HG03460 (cell line): ENCODE data around the gene ATXN10.

Source experiments
- ATAC-seq: cut with Tn5 transposase; IDR thresholded peaks from one replicate; pipeline ENCODE4 v1.9.1; 2021; ENCODE audit not compliant: unreplicated experiment

ATXN10 gene

DNA sequence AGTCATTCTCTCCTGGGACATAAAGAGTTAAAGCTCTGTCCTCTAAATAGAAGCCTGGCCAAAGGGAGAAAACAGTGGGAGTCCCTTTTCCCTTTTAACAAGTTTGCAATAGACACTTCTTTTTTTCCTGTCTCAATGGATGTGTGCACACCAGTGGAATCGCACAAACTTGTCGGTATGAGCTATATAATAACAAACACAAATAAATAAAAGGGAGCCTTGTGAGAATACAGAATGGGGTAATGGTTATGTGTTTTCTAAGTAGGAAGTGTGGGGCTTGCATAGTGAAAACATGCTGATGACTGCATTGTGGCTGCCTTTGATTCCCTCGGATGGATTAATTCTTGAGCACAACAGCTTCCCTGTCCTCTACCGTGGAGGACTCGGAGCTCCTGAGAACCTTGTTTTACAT is 173.4 kb downstream of the ATXN10 start:
- no peak for ATAC-seq

DNA sequence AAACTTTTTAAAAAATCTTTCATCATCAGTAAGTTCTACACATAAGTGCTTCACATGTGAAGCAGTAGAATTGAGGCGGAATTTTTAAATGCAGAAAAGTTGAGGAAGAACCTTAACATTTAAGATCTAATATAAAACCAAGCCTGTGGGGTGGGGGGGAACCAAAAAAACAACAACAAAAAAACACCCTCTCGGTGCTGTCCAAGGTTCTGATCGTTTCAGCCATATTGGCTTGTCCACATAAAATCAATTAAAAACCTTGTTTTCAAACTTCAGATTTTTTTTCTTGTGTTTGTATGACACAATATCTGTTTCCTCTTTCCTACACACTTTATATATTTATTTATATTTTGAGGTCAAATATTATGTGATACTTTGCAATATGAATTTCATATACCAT is 175.3 kb downstream of the ATXN10 start:
- ATAC-seq, result no peak

DNA sequence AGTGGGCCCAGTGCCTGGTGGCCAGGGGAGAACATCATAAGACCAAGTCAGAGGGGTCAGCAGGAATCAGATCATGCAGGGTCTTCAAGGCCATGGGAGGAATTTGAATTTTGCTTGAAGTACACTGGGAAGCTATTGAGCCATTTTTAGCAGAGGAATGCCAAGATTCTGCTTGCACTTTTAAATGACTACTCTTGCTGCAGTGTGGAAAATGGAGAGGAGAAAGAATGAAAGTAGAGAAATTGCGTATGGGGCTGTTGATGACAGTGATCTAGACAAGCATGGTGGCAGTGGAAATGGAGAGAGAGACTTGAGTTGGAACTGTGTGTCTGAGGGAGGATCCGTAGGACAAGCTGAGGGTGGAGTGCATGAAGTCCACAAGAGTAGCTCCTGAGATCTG is 177.3 kb downstream of the ATXN10 start:
- no peak for ATAC-seq

DNA sequence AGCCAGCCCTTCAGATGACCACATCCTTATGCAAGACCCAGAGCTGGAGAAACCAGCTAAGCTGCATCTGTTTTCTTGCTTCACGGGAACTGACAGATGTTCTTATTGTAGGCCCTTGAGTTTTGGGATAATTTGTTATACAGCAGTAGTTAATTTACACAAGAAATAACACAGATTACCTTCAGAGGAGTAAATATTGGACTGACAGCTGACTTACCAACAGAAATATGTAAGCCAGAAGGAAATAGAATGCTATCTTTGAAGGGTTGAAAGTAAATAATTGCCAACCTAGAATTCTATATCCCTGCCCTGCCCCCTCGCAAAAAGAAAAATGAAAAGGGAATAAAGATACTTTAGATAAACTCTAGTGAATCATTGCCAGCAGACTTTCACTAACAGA is 181.2 kb downstream of the ATXN10 start:
- no peak for ATAC-seq

DNA sequence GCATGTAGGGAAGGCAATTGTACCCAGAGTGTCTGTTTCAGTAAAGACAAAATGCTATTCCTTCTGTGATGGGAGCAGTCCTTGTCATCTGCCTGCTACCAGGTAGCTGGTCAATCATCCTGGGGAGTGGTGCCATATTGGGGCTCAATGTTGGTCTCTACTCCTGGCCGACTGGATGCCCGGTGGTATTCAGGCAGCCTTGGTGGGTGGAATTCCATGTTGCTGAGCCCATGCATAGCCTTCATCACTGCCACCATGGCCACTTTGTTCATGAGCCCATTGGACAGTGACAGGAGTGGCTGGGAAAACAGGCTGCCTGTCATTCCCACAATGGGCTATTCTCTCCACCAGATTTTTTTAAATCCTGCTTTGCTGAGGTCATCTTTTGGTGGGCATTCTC is 184.3 kb downstream of the ATXN10 start:
- ATAC-seq, result no peak

DNA sequence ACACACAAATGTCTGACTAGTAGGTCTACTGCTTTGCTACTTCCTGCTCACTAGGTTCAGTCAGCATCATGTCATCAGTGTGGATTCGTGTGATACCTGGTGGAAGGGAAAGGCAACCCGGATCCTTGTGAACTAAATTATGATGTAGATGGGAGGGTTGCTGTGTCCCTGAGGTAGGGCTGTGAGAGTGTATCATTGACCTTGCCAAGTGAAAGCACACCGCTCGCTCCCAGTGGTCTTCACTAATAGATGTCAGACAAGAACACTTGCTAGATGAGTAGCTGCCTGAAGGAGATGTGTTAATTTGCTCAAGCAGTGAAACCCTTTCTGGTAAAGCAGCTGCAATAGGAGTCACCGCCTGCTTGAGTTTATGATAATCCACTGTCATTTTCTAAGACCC is 185.9 kb downstream of the ATXN10 start:
- ATAC-seq, result no peak

DNA sequence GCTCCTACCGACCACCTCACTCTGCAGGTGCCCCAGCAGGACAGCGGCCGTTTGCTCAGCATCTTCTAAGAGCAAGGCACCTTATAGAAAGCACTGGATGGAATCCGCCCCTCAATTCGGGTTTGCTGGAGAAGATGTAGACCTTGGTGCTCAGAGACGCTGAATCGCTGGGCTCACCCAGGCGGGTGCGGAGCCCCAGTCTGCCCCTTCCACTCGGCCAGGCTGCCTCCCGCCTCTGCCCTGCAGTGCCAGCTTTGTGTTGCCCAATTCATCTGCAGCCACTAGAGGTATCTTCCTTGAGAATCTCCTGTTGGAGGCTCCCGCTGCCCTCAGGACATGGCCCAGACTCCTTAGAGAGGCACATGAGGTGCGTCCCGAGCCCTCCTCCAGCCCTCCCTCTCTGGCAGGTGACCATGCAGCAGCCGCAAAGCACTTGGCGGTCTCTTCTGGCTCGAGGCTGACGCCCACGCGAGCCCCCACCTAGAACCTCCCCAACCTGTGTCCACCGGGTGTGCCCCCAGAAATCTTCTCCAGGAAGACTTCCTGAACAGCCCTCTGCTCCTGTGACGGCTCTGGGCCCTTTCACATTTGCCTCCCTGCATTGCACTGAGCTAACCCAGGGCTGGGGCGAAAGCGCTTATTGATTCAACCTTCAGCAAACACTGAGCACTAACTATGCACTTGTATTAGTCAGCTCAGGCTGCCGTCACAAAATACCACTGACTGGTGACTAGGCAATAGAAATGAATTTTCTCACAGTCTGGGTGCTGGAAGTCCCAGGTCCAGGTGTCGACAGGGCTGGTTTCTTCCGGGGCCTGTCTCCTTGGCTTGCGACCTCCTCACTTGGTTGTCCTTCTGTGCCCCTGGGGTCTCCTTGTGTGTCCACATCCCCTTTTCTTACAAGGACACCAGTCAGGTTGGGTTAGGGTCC is 187.9 kb downstream of the ATXN10 start:
- no peak for ATAC-seq

DNA sequence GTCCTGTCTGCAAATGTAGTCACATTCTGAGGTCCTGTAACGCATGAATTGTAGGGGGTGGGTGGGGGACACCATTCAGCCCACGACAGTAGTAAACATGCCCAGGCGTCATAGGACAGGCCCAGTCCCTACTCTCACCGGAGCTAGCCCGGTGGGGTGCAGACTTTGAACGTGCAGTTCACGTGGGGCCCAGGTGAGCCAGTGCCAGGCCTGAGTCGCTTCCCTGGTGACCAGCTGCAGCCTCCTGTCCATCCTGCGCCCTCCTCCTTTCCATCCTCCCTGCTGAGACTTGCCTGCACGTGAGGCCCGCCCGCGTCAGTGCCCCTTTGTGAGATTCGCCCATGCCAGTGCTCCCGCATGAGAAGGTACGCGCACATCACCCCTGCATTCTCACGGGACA is 188.6 kb downstream of the ATXN10 start:
- no peak for ATAC-seq

DNA sequence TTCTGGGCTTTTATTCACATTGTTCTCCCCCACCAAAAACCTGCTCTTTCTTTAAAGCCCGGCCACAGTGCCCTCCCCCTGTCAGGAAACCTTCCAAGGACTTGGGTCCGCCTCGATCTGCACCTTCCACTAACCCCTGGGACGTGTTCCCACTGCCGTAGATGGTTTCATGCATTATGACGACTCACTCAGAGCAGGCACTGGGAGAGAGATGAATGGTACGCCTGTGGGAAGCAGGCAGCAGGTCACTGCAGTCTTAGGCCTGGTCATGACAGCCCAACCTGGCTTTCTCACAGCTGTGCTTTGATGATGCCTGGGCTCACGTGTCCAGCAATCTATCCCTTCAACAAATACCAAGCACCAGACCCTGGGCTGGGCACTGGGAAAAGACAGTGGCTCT is 189.6 kb downstream of the ATXN10 start:
- ATAC-seq, result no peak

DNA sequence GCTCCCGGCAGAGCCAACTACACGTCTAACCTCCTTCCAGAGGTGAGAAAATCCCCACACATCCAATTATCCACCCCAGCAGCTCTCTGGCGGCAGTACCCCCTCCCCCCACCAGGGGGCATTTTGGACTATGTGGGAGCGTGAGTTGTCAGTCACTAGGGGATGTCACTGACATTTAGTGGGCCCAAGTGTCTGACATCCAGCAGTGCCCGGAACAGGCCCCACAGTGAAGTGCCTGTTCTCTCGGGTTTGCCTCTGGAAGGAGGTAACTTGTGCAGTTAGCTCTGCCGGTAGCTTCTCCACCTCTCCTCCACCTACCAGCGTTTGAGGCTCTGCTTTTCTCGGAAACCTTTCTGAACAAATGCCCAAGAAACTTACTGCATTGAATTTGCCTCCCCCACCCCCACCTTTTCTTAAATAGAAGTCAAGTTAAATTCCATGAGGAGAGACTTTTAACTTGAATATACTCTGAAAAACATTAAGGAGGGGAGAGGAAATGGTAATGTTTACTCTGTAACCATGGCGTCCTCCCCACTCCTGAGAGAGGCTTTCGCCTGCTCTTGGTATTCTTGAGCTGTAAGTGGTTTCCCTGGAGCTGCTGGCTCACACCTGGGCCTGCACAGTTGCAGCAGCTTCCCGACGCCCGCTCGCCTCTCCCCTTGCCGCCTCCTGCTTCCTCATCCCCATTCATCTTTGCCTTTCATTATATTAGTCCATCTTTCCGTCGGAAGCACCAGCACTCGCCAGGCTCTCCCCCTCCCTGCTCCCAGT is 192.5 kb downstream of the ATXN10 start:
- no peak for ATAC-seq

DNA sequence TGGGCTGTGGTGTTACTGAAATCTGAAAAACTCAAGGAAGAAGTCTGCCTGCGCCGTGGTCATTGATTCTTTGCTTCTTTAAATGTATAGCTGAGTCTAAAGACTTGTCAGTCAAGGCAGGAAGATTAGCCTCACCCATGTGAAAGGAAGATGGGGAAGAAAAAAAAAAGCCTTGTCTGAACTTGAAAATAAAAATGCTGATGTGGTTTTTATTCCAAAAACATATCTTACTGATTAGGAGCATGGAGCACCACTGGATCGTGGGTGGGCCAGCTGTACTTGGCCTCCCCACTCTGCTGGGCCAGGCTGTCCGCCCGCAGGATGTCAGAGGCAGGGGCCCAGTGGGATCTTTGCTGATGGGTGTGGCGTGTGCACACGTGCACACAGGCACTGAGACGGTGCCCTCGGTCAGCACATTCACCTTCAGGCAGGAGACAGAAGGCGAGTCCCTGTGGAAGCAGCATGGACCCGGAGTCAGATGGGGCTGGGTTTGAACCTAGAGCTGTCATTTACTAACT is 193.4 kb downstream of the ATXN10 start:
- no peak for ATAC-seq

DNA sequence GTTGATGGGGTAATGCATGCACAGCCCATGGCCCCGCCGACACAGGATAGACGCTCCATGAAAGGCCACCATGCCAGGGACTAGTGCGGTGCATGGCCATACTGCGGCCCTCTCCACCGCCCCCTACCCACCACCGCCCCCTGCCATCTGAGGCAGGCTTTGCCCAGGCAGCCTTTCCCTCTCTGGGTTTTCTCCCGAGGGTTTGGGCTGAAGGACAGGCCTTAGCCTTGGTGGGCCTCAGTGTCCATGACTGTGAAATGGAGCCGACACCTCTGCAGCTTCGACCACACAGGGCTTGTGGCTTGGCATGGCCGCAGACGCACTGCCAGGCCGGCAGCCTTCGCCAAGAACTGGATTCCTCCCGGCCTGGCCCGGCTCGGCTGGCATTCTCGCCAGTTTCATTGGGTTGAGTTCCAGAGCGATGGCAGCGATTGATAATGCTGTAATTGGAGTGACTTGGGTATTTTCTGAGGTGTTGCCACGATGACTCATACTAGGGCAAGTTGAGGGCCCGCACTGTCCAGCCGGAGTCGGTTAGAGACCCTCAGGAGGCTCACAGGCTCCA is 194.0 kb downstream of the ATXN10 start:
- no peak for ATAC-seq

DNA sequence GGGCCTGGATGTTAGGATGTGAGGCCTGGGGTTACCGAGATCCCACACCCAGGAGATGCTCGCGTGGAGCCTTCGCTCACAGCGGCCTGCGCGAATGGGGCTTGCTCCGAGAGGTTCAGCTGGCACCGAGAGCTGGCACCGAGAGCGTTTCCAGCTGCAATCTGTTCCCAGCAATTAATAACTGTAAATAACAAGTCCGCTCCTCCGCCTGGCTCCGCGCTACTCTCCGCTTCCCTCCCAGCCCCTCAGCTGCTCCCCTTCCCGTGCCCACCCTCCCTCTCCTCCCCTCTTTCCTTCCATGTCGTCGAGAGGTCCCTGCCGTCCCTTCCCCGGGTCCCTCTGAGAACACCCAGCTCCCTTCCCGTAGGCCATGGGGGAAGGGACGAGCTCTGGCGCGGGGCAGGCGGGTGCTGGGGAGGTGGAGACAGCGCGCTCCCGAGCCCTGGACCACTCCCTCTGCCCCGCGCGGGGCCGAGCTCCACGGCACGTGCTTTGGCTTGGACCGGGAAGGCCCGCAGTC is 194.6 kb downstream of the ATXN10 start:
- ATAC-seq, result no peak

DNA sequence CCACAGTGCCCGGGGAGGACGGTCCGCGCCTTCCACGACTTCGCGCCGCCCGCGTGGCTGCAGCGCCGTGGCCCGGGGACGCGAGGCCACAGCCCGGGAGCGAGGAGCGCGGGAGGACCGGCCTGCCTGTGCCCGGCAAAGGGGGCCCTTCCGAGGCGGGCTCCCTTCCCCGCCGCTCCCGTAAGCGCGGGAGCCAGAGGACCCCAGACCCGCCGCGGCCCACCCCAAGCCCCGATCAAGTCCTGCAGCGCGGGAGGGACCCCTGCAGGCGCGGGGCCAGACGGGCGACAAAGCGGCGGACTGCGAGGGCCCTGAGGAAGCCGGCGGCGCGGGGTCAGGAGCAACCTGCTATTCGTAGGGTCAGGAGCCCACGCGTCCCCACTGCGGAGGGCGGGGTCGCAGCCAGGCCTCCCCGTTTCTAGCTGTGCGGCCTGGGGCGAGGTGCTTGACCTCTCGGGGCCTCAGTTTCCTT is 195.0 kb downstream of the ATXN10 start:
- ATAC-seq, result no peak

DNA sequence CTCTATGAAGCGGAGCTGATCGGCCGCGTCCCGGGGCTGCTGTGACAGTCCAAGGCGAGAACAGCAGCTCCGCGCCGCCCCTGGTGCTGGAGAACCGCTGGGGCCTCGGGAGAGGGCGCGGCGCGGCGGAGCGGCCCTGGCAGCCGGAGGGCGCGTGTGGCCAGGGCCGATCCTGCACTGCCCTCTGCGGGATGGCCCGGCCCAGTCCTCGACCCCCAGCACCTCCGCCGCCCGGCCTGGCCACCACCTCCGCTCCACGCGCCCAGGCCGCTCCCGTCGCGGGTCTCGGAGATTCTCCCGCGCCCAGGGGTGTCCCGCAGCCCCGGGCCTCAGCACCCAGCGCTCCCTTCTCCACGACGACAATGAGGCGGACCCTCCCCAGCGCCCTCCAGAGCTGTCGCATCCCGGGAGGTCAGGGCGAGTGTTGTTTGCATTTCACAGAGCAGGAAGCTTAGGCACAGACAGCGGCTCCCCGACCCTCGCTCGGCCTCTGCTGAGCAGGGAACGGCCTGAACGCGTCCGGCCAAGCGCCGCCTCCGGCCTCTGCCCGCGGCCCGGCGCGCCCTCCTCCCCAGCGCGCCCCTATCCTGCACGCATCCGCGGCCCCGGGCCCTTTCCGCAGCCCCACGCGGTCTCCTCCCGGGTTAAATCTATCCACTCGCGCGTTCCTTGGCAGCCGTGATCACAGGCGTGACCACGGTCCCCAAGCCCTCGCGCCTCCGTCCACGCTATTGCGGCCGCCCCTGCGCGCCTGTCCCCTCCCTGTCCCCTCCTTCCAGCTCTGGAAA is 195.7 kb downstream of the ATXN10 start:
- no peak for ATAC-seq

DNA sequence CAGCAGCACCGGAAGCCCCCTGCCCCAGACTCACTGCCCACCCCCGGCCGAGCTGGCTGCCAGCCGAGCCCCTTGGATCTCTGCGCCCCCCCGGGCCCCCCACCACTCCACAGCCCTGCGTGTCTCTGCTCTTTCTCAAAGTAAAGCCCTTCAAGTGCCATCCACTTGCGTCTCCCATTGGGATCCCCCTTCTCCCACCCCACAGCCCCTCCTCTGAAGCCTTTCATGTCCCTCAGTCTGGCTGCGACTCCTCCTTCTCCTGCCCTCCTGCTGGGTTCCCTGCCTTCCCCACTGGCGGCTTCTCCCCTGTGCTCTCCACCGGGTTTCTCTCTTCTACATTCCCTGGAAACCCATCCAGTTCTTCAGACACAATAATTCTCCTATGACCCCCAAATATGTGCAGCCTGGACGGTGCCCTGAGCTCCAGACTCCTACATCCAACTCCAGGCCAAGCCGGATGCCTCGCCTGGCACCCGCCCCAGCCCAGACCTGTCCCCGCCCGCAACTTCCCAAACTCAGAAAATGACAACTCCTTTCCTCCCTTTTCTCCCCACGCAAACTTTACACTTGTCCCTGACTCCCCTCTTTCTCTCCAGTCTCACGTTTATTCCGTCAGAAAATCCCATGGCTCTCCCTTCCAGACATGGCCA is 196.4 kb downstream of the ATXN10 start:
- ATAC-seq, result no peak

DNA sequence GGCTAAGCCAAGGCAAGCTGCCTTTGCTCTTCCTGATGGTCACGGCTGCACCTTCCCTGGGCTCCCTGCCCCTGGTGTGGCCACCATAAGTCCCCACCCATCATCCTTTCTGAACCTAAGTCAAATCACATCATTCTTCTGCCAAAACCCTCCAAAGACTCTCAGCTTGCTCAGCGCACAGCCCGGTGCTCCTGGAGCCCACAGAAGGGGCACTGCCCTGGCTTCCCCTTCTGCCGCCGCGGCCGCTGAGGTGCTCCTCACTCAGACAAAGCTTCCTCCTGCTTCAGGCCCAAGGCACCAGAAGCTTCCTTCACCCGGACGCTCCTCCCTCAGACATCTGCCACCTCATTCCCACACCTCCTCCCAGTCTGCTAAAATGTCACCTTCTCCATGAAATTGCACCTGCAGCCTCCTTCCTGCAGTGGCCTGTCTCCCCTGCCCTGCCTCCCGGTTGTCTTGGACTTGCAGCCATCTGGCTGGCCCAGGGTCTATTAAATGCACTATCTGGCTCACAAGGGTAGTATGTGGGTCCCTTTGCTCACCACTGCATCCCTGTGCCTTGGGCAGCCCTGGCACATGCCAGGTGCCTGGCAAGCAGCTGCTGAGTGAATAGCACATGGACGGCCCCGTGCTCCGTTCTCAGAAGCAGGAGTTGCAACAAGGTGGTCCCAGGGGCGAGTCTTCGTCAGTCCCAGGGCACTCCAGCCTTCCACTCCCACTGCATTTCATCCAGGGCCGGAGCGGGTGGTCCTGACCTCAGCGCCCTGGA is 197.1 kb downstream of the ATXN10 start:
- ATAC-seq, result no peak

DNA sequence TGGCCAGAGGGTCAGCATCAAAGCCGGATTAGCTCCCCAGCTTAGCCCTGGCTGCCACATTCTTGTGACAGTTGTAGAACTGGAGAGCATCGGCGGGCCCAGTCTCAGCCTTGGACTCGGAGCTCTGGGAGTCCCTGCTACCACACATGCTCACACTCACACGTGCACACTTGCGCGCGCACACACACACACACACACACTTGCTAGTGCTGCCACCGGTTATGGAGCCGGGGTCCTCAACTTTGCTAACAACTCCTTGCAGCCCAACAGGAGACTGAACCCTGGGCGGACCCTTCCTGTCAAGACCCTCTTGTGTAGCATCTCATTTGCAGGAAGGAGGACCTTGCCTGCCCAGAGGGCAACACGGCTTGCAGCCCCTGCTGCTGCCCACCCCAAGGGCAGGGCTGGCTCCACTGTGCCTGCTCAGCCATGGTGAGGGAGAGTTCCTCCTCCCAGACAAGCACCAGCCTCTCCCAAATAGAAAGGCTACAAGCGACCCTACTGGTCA is 197.8 kb downstream of the ATXN10 start:
- no peak for ATAC-seq

DNA sequence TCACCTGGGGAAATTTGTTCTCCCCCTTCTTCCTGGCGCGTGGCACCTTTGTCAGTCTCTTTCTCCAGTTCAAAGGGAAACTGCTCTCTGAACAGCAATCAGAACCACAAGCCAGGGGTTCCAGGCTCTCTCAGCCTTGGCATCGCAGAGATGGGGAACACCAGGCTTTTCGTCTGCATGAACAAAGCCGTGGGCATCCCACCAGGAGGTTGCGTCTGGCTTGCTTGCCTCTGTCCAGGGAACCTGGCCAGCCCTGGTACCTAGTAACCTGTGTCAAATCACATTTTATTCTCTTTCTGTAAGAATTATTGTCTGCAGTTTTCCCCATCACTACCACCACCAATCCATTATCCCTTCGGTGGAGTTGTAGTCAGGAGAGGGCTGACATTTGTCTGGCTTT is 198.4 kb downstream of the ATXN10 start:
- ATAC-seq, result no peak
